Measurements from ENCODE around the gene SLU7. TPM values are rescaled to one million over a fixed set of nuclear protein-coding genes. Genes with fewer than 3 reads are reported as not detected.

Gene SLU7
- polyA plus RNA-seq, 1 experiment: 12.5 TPM

DNA sequence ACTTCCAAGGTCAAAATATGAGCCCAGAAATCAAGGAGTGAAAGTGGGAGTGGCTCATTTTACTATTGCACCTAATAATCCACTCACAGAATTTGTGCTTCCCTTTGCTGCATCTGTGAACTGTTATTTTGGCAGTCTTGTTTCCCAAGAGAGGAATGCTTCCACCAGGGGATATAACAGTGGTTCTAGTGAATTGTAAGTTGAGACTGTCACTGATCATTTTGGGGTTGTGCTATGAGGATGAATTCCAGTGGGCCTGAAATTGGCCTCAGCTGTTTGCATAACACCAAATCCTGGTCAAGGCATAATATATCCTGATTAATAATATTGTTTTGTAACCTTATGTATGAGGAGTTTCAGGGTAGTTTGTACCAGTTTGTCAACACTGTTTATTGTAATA lies 33.4 kb downstream of the SLU7 start:
- no peak for TF ChIP-seq CTCF (IDR thresholded peaks at IDR 0.05; ENCODE audit: insufficient read depth, low read depth, low read length)
- no peaks in the 10 kb centered on the region for H3K36me3 ChIP-seq (ENCODE audit: control insufficient read depth, insufficient read depth, low read length)
- POLR2A ChIA-PET: no interaction called here
- H3K27me3 ChIP-seq (ENCODE audit: control insufficient read depth, insufficient read depth, low read length): no peaks in the 10 kb centered on the region; the same call in 1 of the 2 replicates
- CTCF ChIA-PET: no interaction called here
- no peak overlapping the region for H3K4me3 ChIP-seq (ENCODE audit: low read depth, low read length)
- DNase-seq (ENCODE audit: low read depth): no peak

DNA sequence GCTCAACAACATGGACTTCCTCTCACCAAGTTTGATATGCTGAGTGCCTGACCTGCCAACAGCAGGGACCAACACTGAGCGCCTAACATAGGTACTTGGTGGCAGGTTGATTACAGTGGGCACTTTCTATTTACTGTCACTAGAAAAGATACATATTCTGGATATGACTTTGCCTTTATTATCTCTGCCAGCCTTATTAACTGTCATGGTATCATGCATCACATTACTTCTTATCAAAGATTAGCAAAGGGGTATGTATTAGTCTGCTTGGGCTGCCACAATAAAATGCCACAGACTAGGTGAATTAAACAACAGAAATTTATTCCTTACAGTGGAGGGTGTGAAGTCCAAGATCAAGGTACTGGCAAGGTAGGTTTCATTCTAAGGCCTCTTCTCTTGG lies 34.2 kb downstream of the SLU7 start:
- POLR2A ChIA-PET: no interaction called here
- no peak for TF ChIP-seq CTCF (IDR thresholded peaks at IDR 0.05; ENCODE audit: insufficient read depth, low read depth, low read length)
- Histone ChIP-seq H3K4me3 (ENCODE audit: low read depth, low read length) (no peak overlapping the region), H3K36me3 (ENCODE audit: control insufficient read depth, insufficient read depth, low read length) (no peaks in the 10 kb centered on the region), H3K27me3 (ENCODE audit: control insufficient read depth, insufficient read depth, low read length) (no peaks in the 10 kb centered on the region; the same call in 1 of the 2 replicates)
- no peak for DNase-seq (ENCODE audit: low read depth)
- CTCF ChIA-PET: interaction anchor here (0.6 kb wide), 1 partner anchor 25 kb away, joined by 4 read pairs; no protein-coding TSS in a partner anchor

GRCh38 chr5:160382346-160382745 lies 36.5 kb downstream of the SLU7 start:
- ChIA-PET CTCF (interaction anchor here (1.9 kb wide), 1 partner anchor 9 kb away, joined by 8 read pairs; no protein-coding TSS in a partner anchor), POLR2A (no interaction called here)
- TF ChIP-seq CTCF (IDR thresholded peaks at IDR 0.05; ENCODE audit: insufficient read depth, low read depth, low read length): no peak
- Histone ChIP-seq H3K4me3 (ENCODE audit: low read depth, low read length) (no peak overlapping the region), H3K27me3 (ENCODE audit: control insufficient read depth, insufficient read depth, low read length) (no peaks in the 10 kb centered on the region; the same call in 1 of the 2 replicates), H3K36me3 (ENCODE audit: control insufficient read depth, insufficient read depth, low read length) (no peaks in the 10 kb centered on the region)
- DNase-seq (ENCODE audit: low read depth): no peak

DNA sequence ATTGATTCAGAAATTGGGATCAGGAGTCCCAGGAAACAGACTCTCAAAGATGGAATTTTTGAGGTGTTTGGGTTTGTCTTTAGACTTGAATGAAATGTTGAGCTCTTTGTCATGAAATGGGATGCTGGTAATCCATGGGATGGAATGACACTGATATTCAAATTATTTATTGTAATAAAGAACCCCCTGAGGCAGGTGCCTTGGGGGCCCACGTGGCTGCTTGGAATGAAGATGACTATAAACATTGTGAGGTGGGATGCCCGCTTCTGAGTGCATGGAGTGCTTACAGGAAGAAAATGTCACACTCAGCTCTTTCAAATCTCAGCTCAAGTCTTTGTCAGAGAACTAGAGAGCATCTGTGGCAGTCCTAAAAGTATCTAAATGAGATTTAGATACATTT lies 38.8 kb downstream of the SLU7 start:
- no peak overlapping the region for H3K4me3 ChIP-seq (ENCODE audit: low read depth, low read length)
- DNase-seq (ENCODE audit: low read depth): no peak
- ChIA-PET CTCF (interaction anchor here (1.3 to 3.0 kb wide), 2 partner anchors 11 to 34 kb away, joined by 4 to 20 read pairs; no protein-coding TSS in a partner anchor), POLR2A (no interaction called here)
- no peak for TF ChIP-seq CTCF (IDR thresholded peaks at IDR 0.05; ENCODE audit: insufficient read depth, low read depth, low read length)
- peaks cover 2% of the 10 kb centered on the region for H3K27me3 ChIP-seq (ENCODE audit: control insufficient read depth, insufficient read depth, low read length)
- H3K36me3 ChIP-seq (ENCODE audit: control insufficient read depth, insufficient read depth, low read length): no peaks in the 10 kb centered on the region

DNA sequence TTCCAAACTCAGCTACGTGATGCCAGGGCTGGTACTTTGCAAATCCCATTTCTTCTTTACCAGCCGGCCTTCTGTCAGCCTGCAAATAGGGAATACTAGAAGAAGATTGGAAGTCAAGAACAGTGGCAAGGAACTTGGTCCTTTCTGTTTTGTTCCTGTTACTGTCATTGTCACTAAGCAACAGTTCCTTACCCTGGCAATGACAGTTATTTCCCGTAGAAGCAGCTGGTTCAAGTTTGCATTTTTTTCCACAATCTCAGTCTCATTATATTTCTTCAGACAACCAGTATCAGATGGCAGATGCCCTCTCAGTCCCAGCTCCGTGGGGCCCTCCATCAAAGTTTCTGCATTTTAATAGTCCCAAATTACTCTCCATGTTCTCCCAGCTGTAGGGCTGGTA lies 39.4 kb downstream of the SLU7 start:
- CTCF ChIA-PET: interaction anchor here (1.3 to 3.0 kb wide), 3 partner anchors 9 to 34 kb away, joined by 4 to 20 read pairs (median 4); partner anchors contain the start of gene C1QTNF2
- no peak overlapping the region for H3K4me3 ChIP-seq (ENCODE audit: low read depth, low read length)
- no peak for DNase-seq (ENCODE audit: low read depth)
- no peak for TF ChIP-seq CTCF (IDR thresholded peaks at IDR 0.05; ENCODE audit: insufficient read depth, low read depth, low read length)
- no peaks in the 10 kb centered on the region for H3K36me3 ChIP-seq (ENCODE audit: control insufficient read depth, insufficient read depth, low read length)
- POLR2A ChIA-PET: no interaction called here
- peaks cover 2% of the 10 kb centered on the region for H3K27me3 ChIP-seq (ENCODE audit: control insufficient read depth, insufficient read depth, low read length)

Data from BJ (cell line).